CD4-positive, alpha-beta T cell treated with Interferon alpha-2 for 1 hour (primary cell): Measurements from ENCODE around the gene PSPC1.

Experiments used
- DNase-seq, 2 donors: peaks; one replicate each; pipeline ENCODE4 v3.0.0-alpha.2; 2020 to 2022

The PSPC1 gene

DNA sequence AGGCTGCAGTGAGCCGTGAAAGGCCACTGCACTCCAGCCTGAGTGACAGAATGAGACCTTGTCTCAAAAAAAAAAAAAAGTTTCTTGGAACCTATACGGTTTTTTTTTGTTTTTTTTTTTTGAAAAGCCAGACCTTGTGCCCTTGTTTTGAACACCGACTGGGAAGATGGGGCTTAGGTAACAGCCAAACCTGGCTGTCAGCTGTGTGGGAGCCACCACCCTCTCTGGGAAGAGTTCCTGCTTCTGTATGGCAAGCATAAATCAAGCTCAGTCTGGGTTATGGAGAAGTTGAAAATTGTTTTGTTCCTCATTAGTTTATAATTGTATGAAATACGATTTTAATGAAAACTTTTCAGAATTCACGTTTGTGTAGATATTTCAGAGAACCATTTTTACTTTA is 109.8 kb downstream of the PSPC1 start:
- no peak for DNase-seq

DNA sequence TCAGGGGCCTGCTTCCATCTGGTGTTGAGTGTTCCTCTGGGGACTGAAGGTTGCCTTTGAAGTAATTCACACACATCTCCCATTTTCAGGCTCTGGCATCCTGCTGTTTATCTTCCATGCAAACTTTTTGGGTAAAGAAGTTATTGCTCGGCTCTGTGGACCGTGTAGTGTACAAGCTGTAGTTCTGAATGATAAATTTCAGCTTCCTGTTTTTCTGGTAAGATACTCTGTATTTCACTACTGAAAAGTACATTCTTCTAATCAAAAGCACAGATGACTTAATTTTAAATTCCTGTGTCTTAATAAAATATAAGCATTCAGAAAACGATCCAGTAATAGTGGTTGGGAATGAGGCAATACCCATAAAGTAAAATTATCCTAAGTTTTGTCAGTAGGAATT is 112.6 kb downstream of the PSPC1 start:
- no peak for DNase-seq

DNA sequence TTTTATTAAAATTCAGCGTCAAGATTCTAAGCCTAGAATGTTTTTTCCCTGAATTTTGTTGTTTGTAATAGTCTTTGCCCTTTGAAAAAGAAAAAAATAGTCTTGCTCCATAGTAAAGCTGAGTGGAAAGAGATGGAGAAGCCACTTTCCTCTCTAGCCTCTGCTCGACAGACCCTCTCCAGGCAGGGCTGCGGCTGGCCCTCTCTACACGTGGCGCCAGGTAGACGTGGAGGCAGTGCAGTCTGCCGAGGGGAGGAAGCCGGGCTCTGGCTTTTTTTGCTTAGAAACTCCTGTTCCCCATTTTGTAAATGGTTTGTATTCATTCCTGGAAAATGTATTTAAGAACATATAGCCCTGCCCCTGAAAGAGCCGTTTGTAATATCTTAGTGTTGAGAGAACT is 114.0 kb downstream of the PSPC1 start:
- no peak for DNase-seq

DNA sequence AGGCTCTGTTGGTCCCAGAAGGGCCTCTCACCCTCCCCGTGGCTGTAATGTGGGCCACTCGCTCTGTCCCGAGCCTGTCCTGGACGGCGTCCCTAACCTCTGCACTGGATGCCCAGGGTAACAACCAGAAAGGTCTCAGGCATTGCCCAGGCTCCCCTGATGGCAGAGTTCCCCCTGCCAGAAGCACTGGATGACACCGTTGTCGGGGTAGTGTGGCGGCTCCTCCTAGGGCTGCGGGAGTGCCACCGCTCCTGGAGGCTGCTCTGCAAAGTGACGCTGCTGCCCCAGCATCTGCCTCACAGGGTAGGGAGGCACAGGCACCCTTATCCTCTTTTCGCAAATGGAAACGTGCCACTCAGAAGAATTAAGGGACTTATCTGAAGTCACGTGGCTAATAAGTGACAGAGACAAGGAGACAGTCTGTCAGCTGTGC is 117.3 kb downstream of the PSPC1 start:
- DNase-seq, result no peak

DNA sequence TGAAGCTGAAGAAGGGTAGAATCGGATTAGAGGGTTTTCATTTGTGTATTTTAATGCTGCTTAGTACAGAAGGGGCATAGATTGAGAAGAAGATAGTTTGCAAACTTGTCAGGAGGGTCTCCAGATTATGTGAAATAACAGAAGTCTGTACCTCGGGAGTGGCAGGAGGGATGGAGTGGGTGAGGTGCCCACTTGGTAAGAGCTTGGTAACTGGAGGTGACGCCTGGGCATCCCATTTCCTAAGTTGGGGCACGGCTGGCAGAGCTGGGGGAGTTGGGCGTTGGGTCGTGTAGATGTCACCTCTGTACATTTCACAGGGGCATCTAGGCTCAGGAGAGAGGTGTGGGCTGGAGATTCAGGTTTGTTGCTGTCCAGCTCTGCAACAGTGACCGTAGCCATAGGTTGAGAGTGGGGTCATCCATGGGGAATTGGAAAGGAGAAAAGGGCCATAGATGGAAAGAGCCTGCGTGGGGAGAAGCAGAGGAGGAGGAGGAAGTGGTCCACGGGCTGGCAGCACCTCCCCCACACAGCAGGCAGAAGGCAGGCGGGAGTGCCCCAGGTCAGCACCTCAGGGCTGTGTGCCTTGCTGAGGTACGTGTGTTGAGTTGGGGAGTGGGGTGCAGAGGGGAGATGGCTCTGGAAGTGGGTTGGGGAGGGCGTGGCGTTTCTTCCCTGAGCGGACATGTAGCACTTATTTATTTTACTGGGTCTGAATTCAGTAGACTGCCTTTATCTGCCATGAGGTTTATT is 118.1 kb downstream of the PSPC1 start:
- no peak for DNase-seq

DNA sequence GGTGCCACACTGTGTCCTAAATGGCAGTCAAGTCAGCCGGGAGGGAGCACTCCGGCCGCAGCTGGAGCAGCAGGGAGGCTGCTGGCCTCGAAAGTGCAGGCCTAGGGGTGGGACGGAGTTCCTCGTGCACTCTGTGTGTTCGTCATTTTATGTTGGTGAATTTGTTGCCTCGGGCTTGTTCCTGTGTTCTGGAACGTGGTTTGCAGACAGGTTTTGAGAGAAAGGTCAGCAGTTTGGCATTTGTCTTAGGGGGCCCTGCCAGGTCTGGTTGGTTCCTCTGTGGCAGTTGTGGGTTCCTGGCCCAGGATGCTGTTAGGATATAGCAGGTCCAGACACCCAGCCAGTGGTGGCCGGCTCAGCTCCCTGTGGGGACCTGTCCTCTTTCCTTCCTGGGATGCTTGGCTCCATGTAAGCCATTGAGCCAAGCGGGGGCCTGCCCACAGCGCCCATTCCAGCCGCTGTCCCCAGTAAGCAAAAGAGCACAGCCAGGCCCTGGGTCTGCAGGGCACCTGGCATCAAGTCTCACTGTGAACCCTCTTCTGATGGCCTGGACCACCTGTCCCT is 119.2 kb downstream of the PSPC1 start:
- DNase-seq, result no peak

DNA sequence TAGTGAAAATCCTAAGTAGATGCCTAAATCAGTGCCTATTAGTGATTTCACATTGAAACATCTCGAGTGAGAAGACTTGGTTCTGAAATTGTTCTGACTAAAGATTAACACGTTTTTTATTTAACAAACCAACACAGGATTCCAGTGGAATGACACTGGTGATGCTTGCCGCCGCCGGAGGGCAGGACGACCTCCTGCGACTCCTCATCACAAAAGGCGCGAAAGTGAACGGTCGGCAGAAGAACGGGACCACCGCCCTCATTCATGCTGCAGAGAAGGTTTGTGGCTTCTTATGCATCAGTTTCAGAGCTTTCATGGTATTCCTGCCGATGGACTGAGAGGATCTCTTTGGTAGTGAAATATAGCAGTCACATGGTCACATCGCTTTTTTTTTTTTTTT is 121.2 kb downstream of the PSPC1 start:
- no peak for DNase-seq

DNA sequence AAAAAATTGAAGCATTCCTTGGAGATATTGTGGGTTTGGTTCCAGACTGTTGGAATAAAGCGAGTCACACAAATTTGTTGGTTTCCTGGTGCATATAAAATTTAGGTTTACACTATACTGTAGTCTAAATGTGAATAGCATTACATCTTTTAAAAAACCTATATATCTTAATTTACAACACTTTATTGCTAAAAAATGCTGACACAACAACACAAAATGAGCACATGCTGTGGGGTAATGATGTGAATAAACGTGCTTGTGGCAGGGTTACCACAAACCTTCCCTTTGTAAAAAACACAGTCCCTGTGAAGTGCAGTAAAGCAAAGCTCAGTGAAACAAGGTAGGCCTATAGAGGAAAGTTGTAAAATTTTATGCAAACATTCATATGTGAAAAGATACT is 121.6 kb downstream of the PSPC1 start:
- DNase-seq, result no peak

DNA sequence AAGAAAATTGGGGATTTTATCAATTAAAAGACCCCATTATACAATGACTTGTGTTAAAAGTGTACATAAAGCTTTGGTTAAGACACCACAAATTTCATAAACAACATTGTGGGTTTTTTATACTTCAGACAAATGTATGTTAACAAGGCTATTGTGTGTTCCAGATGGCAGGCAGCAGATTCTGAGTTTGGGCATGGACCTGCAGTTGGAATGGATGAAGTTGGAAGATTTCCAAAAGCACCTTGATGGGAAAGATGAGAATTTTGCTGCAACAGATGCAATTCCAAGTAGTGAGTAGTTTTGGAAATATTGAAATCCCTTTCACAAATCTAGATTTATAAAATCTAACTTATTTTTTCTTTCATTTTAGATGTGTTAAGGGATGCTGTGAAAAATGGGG is 123.9 kb downstream of the PSPC1 start:
- DNase-seq, result no peak

DNA sequence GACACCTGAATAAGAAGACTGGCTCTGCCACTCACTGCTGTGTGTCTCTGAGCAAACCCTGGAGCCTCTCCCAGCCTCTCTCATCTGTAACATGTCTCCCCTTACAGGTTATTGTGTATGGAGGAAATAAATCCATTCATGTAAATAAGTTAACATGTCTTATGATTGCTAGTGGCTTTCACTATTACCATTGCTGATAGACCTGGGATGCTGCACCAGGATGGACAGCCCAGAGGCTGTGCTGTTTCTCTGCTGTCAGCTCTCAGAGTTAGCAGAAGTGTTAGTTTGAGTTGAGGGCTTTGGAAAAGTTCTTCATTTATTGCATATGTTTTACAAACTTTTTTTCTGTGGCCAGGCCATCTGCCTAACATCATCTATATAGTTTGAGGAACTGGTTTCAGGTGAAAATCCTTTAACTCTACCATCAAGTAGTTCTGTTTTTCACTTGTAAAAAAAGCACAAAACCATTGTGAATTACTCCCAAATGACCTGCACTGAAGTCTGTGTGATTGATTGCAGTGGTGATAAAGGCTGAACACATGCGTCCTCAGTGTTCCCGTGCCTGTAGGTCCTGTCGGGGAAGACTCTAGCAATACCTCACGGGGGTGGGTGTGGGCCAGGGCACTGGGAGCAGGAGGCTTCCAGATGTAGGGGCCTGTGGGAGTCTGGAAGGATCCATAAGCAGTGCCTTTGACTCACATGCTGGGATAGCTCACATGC is 124.7 kb downstream of the PSPC1 start:
- DNase-seq, result no peak
